HEK293T (cell line): ENCODE measurements around the gene CLDN1.

Experiments
- BHLHE40 ChIP-seq: fragments of 450-650 bp; IDR thresholded peaks from 2 replicates; pipeline ENCODE4 v1.6.1; 2016; ENCODE audit warnings: mild to moderate bottlenecking, moderate library complexity, borderline replicate concordance
- CTBP1 ChIP-seq: fragments of 450-650 bp; IDR thresholded peaks from 2 replicates; pipeline ENCODE4 v1.6.1; 2016; ENCODE audit warnings: borderline replicate concordance
- ELF4 ChIP-seq: fragments of 450-650 bp; IDR thresholded peaks from 2 replicates; pipeline ENCODE4 v1.6.1; 2017; ENCODE audit warnings: antibody characterized with exemption
- FOXA1 ChIP-seq: fragments of 450-650 bp; IDR thresholded peaks from 2 replicates; pipeline ENCODE4 v1.6.1; 2016; ENCODE audit warnings: mild to moderate bottlenecking
- FOXK2 ChIP-seq: fragments of 450-650 bp; IDR thresholded peaks from 2 replicates; pipeline ENCODE4 v1.6.1; 2016; ENCODE audit warnings: mild to moderate bottlenecking
- FOXM1 ChIP-seq: fragments of 450-650 bp; IDR thresholded peaks from 2 replicates; pipeline ENCODE4 v1.6.1; 2017; ENCODE audit warnings: mild to moderate bottlenecking, borderline replicate concordance
- HDGF ChIP-seq: fragments of 450-650 bp; IDR thresholded peaks from 2 replicates; pipeline ENCODE4 v1.6.1; 2017; ENCODE audit warnings: antibody characterized with exemption, borderline replicate concordance
- L3MBTL2 ChIP-seq: fragments of 450-650 bp; conservative IDR thresholded peaks from 2 replicates; pipeline ENCODE4 v1.6.1; 2016; ENCODE audit warnings: mild to moderate bottlenecking
- NFRKB ChIP-seq: fragments of 450-650 bp; IDR thresholded peaks from 2 replicates; pipeline ENCODE4 v1.6.1; 2016; ENCODE audit warnings: mild to moderate bottlenecking, moderate library complexity
- SP1 ChIP-seq: fragments of 450-650 bp; IDR thresholded peaks from 2 replicates; pipeline ENCODE4 v1.6.1; 2017
- SUZ12 ChIP-seq: fragments of 450-650 bp; IDR thresholded peaks from 2 replicates; pipeline ENCODE4 v1.6.1; 2016; ENCODE audit warnings: mild to moderate bottlenecking
- TARDBP ChIP-seq: fragments of 450-650 bp; IDR thresholded peaks from 2 replicates; pipeline ENCODE4 v1.6.1; 2016
- ZNF384 ChIP-seq: fragments of 450-650 bp; IDR thresholded peaks from 2 replicates; pipeline ENCODE4 v1.6.1; 2016

- no peak for TF ChIP-seq FOXA1
- TF ChIP-seq NFRKB: no peak
- TF ChIP-seq FOXK2: no peak
- TF ChIP-seq SP1: no peak
- no peak for TF ChIP-seq ELF4
- no peak for TF ChIP-seq BHLHE40
- no peak for TF ChIP-seq FOXM1
- TF ChIP-seq SUZ12: no peak
- TF ChIP-seq L3MBTL2: no peak
- no peak for TF ChIP-seq CTBP1
- no peak for TF ChIP-seq ZNF384
- TF ChIP-seq TARDBP: no peak
- TF ChIP-seq HDGF: no peak
Measured at GRCh38 chr3:190293621-190294020, 28.6 kb downstream of the CLDN1 start.
